ENCODE measurements around the gene CRYGA.
"Not testable (repeated sequence)": the region's sequence is repeated elsewhere in the genome, so short reads cannot be mapped to it uniquely, and the experiment has no call there.

Gene CRYGA

DNA sequence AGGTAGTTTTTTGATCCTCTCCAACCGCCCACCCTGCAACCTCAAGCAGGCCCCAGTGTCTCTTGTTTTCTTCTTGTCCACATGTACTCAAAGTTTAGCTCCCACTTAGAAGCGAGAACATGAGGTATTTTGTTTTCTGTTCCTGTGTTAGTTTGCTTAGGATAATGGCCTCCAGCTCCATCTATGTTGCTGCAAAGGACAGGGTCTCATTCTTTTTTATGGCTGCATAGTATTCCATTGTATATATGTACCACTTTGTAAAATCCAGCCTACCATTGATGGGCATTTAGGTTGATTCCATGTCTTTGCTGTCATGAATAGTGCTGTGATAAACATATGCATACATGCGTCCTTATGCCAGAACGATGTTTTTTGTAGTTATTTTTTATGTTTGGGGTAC lies 36.3 kb downstream of the CRYGA start:
- no peak for DNase-seq (ENCODE audit: low spot score)

DNA sequence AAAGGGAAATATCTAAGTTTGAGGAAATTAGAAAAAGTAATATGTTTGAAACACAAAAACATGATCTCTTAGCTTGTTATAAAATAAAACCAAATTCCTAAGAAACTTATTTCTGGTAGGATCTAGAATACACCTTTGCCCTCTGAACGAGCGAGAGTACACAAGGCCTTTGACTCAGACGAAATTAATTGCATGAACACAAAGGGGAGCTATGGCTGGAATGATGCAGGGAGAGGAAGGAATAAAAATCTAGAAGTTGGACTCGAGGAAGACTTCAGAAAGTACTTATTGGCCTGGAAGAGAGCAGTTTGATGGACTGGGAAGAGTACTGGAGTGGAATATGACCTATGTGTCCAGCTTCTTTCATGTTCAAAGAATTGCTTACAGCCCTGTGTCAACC lies 38.1 kb downstream of the CRYGA start:
- DNase-seq (ENCODE audit: low spot score), result no peak

- not testable (repeated sequence) for DNase-seq (ENCODE audit: low spot score)
These were observed 39.2 kb downstream of the CRYGA start, which contains the start of gene CRYGD for GRCh38 chr2:208124013-208124715. CRYGD (minus strand) TSS chr2:208124524; CDS start chr2:208124473, 51 bp downstream.

DNA sequence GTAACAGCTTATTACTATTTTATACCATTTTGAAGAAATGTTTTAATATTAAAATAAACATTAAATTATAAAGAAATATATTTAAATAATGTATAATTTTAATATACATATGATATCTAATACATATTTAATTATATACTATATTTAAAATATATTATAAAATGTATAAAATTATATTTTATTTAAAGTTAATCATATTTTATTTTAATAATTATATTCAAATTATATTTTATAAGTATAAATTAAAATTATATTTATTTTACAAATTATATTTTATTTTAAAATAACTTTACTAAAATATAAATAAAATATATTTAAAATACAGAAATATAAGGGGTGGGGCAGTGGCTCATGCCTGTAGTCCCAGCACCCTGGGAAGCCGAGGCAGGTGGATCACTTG lies 41.1 kb downstream of the CRYGA start:
- DNase-seq (ENCODE audit: low spot score), result no peak

GRCh38 chr2:208118918-208119317 lies 44.5 kb downstream of the CRYGA start:
- no peak for DNase-seq (ENCODE audit: low spot score)

- not testable (repeated sequence) for DNase-seq (ENCODE audit: low spot score)
These were observed 46.0 kb downstream of the CRYGA start for GRCh38 chr2:208117390-208117789.

GRCh38 chr2:208112969-208113368 lies 50.4 kb downstream of the CRYGA start:
- DNase-seq (ENCODE audit: low spot score), result no peak

DNA sequence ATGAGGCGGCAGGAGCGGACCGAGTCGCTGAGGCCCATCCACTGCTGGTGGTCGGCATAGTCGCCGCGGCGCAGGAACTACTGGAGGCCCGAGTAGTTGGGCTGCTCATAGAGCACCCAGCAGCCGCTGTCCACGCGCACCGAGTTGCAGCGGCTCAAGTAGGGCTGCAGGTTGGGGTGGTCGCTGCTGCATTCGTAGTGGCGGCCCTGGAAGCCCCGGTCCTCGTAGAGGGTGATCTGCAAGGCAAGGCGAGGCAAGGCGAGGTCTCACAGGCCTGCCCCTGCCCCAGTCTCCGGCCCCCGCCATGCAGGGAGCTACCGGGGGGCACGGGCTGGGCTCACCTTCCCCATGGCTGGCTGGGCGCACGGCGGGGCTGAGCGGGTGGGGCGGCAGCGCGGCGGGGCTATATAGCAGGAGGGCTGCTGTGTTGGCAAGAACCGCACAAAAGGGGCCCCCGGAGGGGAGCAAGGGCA lies 51.1 kb downstream of the CRYGA start:
- DNase-seq (ENCODE audit: low spot score), result not testable (repeated sequence)
